Ectodermal cell (in vitro differentiated cells): Measurements from ENCODE around the gene TUBGCP2.
"Not testable (repeated sequence)": the region's sequence is repeated elsewhere in the genome, so short reads cannot be mapped to it uniquely, and the experiment has no call there.

Experiments
- H3K27ac ChIP-seq: 2 replicates; pipeline ENCODE4 v1.7.0; 2013; ENCODE audit warnings: mild to moderate bottlenecking, low read depth, low read length; ENCODE audit not compliant: insufficient read depth, poor library complexity, severe bottlenecking
- H3K27me3 ChIP-seq: 2 replicates; pipeline ENCODE4 v1.7.0; 2013; ENCODE audit warnings: mild to moderate bottlenecking, low read length; ENCODE audit not compliant: insufficient read depth, control insufficient read depth, poor library complexity, severe bottlenecking
- H3K36me3 ChIP-seq: one replicate; pipeline ENCODE4 v1.7.0; 2013; ENCODE audit warnings: low read length; ENCODE audit not compliant: control insufficient read depth, insufficient read depth
- H3K4me1 ChIP-seq: one replicate; pipeline ENCODE4 v1.7.0; 2013; ENCODE audit warnings: low read length; ENCODE audit not compliant: control insufficient read depth, insufficient read depth
- H3K4me3 ChIP-seq: 2 replicates; pipeline ENCODE4 v1.7.0; 2013; ENCODE audit warnings: low read depth, low read length, control low read depth; ENCODE audit not compliant: insufficient read depth
- H3K9me3 ChIP-seq: 2 replicates; pipeline ENCODE4 v1.7.0; 2013; ENCODE audit warnings: mild to moderate bottlenecking, low read length, moderate library complexity; ENCODE audit not compliant: control insufficient read depth
- WGBS, 2 experiments: methylation state at CpG; one replicate each; pipeline ENCODE4 v1.1.7; 2013; ENCODE audit warnings: missing lambda C conversion rate in 2 of 2; 5-methylcytosine and 5-hydroxymethylcytosine counted together

The TUBGCP2 gene

DNA sequence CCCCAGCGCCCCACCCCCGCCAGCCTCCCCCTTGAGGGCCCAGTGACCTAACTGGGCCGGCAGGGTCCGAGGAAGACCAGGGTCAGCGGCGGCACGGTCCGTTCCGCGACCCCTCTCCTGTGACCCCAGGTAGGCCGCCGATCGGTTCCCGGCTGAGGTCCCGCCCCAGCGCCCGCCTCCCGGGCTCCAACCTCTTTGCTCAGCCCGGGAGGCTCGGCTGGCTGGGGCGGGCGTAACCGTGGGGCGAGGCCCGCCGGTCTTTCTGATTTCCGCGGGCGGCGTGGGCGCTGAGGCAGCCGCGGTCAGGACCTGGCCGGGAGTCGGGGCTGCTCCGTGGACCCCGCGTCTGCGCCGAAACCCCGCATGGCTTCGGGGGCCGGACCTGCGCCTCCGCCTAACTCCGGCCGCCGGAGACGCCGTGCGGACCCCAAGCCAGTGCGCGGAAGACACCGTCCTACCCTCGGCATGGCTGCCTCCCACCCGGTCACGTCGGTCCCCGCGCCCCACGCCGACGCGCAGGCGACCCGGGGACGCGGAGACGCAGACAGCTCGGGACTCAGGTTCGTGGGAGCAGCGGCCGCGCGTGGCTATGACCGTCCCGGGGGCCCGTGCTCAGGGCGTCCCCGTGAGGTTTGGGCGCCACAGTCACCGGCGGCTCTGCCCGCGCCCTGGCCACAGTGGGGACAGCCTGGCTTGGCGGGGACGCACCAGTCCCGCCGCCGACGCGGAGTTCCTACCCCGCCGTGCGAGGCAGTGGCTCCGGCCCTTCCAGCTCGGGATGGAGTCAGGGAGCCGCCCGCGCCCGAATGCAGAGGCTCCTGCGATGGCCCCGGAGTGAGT, 72.1 kb downstream of the TUBGCP2 start:
- WGBS, 2 experiments, result 2% methylated on average over 102 to 103 of the region's 103 CpGs
- H3K27me3 ChIP-seq, result peaks cover 81% of the 10 kb centered on the region
- peaks cover 31% of the 10 kb centered on the region for H3K4me1 ChIP-seq
- H3K27ac ChIP-seq, result no peak overlapping the region
- H3K4me3 ChIP-seq, result peak overlapping the region; percentile 18
- H3K36me3 ChIP-seq, result no peaks in the 10 kb centered on the region
- H3K9me3 ChIP-seq, result no peaks in the 10 kb centered on the region

DNA sequence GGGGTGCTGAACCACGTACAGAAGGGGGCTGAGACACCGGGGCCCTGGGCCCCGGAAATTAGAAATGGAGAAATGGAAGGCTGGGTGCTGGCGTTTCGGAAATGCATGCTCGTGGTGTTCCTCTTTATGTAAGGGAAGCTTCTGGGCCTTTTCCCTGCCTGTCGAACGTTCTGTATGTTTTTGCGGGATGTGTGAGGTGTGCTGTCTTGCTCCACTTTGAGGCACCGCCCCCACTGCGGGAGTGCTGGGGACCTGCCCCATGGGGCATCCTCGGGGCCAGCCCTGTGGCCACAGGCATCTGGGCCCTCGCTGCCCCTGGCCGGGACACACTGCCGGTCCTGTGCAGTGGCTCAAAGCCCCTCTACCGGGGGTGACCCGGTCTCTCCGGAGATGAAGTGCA, 72.7 kb downstream of the TUBGCP2 start:
- peaks cover 88% of the 10 kb centered on the region for H3K27me3 ChIP-seq
- no peak overlapping the region for H3K4me3 ChIP-seq
- no peaks in the 10 kb centered on the region for H3K9me3 ChIP-seq
- peaks cover 31% of the 10 kb centered on the region for H3K4me1 ChIP-seq
- no peaks in the 10 kb centered on the region for H3K36me3 ChIP-seq
- WGBS, 2 experiments, result 5% methylated on average over 18 of the region's 18 CpGs
- no peak overlapping the region for H3K27ac ChIP-seq

DNA sequence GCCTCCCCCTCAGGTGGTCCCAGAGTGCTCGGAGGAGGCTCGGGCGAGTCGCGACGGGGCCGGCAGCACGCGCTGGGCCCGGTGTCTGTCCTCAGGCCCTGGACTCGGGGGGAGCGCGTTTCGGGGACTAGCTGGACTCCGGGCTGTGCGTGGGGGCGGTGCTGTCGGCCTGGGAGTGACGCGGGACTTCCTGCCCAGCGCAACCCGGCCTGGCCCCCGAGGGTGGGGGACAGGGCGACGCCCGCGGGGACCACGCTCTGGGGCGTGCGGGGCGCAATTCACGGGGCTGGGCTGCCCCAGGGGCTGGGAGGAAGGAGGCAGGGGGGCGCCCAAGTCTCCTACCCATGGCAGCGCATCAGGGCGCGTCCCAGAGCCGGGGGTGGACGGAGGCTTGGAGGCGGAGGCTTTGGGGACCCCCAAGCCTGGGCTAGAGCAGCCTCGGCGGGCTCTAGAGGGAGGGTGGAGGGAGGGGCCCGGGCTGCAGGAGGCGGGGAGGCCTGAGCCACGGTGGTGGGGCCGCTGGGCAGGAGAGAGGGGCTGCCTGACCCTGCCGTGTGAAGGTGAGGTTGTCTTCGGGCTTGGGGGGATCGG, 73.3 kb downstream of the TUBGCP2 start:
- no peaks in the 10 kb centered on the region for H3K9me3 ChIP-seq
- no peaks in the 10 kb centered on the region for H3K36me3 ChIP-seq
- WGBS, 2 experiments, result 9 to 10% methylated on average over 48 of the region's 48 CpGs
- peaks cover 93% of the 10 kb centered on the region for H3K27me3 ChIP-seq
- no peak overlapping the region for H3K4me3 ChIP-seq
- no peak overlapping the region for H3K27ac ChIP-seq
- peaks cover 31% of the 10 kb centered on the region for H3K4me1 ChIP-seq

DNA sequence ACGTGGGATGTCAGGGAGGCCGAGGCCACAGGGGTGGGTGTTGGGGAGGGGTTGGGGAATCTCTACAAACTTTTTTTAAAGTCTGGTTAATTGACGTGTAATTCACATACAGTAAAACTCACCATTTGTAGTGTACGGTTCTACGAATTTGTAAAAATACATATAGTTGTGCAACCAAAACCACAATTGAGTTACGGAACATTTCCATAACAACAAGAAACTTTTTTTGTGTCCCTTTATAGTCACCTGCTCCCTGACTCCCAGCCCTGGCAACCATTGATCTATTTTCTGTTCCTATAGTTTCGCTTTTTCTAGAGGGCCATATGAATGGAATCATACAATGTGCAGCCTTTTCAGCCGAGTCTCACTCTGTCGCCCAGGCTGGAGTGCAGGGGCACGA, 73.9 kb downstream of the TUBGCP2 start:
- Histone ChIP-seq H3K4me1 (peaks cover 31% of the 10 kb centered on the region), H3K27me3 (peaks cover 99% of the 10 kb centered on the region)
- H3K4me3 ChIP-seq, H3K27ac ChIP-seq, H3K36me3 ChIP-seq, H3K9me3 ChIP-seq: not testable (repeated sequence)
- WGBS, 2 experiments, result 87 to 92% methylated on average over 6 to 7 of the region's 10 CpGs

DNA sequence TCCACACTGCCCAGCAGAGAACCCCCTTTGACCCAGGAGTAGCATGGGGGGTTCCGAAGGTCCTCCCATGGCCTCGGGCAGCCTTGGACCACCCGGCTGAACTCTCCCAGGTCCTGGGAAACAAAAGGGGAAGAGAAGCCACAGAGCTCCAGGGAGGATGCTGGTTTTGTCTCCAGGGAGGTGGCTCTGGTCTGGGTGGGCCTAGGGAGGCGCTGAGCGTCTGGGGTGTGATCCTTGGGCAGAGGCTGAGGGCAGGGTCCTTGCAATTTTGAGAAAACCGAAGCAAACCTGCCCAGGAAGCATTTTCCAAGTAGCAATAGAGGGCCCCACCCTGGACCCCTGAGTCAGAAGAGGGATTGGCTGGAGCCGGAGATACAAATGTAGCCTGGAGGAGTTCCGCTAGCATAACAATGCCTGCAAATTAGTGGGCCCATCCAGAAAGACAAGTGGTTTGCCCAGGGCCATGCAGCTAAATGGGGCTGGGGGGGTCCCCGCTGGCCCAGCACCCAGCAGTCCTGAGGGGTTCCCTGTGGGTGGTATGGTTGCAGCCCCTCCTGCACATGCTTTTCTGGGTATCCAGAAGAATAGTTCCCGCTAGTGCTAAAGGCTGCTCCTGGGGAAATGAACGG, 76.6 kb downstream of the TUBGCP2 start:
- 13 to 19% methylated on average over 11 of the region's 11 CpGs for WGBS, 2 experiments
- Histone ChIP-seq H3K27me3 (peaks cover 95% of the 10 kb centered on the region), H3K4me3 (no peak overlapping the region), H3K36me3 (no peaks in the 10 kb centered on the region), H3K9me3 (no peaks in the 10 kb centered on the region), H3K27ac (no peak overlapping the region), H3K4me1 (peaks cover 19% of the 10 kb centered on the region)

DNA sequence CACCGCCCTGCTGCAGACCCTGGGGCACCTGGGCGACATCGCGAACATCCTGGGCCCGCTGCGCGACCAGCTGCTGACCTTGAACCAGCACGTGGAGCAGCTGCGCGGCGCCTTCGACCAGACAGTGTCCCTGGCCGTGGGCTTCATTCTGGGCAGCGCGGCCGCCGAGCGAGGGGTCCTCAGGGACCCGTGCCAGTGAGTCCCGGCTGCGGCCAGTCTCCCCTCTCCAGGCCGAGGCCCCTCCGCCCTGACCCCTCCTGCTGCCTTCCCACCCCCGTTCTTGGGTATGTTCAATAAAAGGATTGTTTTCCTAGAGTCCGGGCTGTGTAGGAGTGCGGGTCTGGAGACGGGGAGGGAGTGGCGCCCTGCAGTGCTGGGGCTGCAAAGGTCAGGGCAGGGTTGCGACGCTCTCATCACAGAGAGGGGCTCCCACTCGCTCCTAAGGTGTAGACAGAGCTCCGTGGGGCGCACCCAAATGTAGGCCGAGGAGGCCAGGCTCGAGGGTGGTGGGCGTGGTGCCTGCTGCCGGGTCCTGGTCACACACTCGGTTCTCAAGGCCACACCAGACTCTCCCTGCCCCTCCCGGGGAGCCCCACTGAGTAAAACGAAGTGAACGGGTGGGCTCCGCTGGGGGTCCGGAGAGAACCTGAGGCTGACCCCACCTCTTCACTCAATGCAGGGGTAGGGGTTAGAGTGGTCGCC, 77.3 kb downstream of the TUBGCP2 start:
- H3K27me3 ChIP-seq, result peaks cover 93% of the 10 kb centered on the region
- H3K27ac ChIP-seq, result no peak overlapping the region
- H3K4me3 ChIP-seq, result no peak overlapping the region
- 23 to 27% methylated on average over 44 of the region's 44 CpGs for WGBS, 2 experiments
- peaks cover 14% of the 10 kb centered on the region for H3K4me1 ChIP-seq
- H3K9me3 ChIP-seq, result no peaks in the 10 kb centered on the region
- H3K36me3 ChIP-seq, result no peaks in the 10 kb centered on the region

DNA sequence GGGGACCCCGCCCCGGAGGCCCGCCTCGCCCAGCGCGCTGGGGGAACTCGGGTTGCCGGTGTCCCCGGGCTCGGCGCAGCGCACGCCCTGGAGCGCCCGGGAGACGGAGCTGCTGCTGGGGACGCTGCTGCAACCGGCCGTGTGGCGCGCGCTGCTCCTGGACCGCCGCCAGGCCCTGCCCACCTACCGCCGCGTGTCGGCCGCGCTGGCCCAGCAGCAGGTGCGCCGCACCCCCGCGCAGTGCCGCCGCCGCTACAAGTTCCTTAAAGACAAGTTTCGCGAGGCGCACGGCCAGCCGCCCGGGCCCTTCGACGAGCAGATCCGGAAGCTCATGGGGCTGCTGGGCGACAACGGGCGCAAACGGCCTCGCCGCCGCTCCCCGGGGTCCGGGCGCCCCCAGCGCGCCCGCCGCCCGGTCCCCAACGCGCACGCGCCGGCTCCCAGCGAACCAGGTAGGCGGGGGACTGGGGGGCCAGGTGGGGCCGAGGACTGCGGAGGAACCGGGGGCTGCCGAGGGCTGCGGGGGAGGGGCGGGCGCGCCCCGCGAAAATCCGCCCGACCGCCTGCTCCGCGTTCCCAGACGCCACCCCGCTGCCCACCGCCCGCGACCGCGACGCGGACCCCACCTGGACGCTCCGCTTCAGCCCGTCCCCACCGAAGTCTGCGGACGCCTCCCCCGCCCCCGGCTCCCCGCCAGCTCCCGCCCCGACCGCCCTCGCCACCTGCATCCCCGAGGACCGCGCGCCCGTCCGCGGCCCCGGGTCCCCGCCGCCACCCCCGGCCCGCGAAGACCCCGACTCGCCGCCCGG, 78.1 kb downstream of the TUBGCP2 start:
- Histone ChIP-seq H3K27ac (no peak overlapping the region), H3K4me3 (peak overlapping the region; percentile 25), H3K27me3 (peaks cover 87% of the 10 kb centered on the region), H3K36me3 (no peaks in the 10 kb centered on the region), H3K9me3 (no peaks in the 10 kb centered on the region), H3K4me1 (peaks cover 6% of the 10 kb centered on the region)
- 2 to 3% methylated on average over 122 of the region's 122 CpGs for WGBS, 2 experiments

DNA sequence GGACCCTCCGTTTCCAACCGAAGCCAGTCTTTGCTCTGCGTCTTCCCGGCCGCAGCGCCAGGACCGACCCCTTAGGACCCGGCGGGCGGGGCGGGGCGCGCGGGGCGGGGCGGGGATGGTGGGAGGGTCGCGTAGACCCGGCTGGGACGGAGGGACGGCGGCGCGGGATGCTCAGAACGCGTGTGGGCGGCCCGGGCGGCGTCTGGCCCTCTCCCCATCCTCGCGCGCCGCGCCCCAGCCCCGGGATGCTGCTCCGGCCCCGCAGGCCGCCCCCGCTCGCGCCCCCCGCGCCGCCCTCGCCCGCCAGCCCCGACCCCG, 78.7 kb downstream of the TUBGCP2 start, which contains the start of gene UTF1:
TSS of gene UTF1 (plus strand) at position 174 of the 318 bp plus-strand sequence. CDS start at position 246, 72 bp downstream.
- H3K9me3 ChIP-seq, result no peaks in the 10 kb centered on the region
- H3K27ac ChIP-seq, result no peak within 1 kb of the TSS
- no peaks in the 10 kb centered on the region for H3K36me3 ChIP-seq
- peak within 1 kb of the TSS; percentile 25 for H3K4me3 ChIP-seq
- WGBS, 2 experiments, result 0 to 1% methylated on average over 49 of the region's 49 CpGs
- peaks cover 81% of the 10 kb centered on the region for H3K27me3 ChIP-seq
- H3K4me1 ChIP-seq, result peaks cover 4% of the 10 kb centered on the region

DNA sequence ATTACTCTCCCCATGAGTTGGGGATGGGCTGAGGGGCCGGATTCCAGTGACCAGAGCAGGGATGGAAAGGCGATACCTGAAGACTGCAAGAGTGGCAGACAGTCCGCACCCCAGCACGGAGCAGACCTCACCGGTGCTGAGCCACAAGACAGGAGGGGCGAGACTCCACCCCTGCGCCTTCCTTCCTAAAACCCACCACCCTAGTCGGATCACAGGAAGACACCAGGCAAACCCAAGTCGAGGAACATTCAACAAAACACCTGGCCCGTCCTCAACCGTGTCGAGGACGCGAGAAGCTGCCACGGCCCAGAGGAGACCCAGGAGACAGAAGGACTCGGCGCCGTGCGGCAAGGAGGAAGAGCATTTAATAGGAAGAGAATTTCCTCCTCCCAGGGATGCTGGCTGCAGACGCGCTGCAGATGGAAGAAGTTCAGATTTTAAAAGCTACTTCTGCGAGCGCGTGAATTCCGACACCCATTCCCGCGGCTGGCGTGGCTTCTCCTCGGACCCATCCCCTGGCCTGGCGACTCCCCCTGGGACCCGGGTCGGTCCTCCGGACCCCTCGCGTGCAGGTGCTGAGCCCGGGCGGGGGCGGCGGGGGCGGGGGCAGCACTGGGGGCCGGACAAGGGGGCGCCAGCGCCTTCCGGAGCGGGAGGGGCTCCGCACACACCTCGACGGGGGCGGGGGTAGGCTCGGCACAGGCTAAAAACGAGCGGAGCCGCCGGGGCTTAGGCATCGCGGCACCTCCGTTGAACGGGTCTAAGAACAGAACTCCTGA, 79.2 kb downstream of the TUBGCP2 start:
- 12 to 15% methylated on average over 58 of the region's 58 CpGs for WGBS, 2 experiments
- Histone ChIP-seq H3K27me3 (peaks cover 75% of the 10 kb centered on the region), H3K36me3 (no peaks in the 10 kb centered on the region), H3K9me3 (no peaks in the 10 kb centered on the region), H3K4me1 (peaks cover 4% of the 10 kb centered on the region), H3K4me3 (peak overlapping the region; percentile 10), H3K27ac (no peak overlapping the region)
